Mucosa of descending colon (tissue), 3 donors: ENCODE data around the gene MED25. TPM values are rescaled to one million over a fixed set of nuclear protein-coding genes. Genes with fewer than 3 reads are reported as not detected.
A peak's percentile ranks its signal among the peaks of the same experiment; 100 is the strongest.

Experiments used
- ATAC-seq: fragments of 200-7000 bp; cut with Tn5 transposase; one replicate; pipeline ENCODE4 v1.9.1; 2020; ENCODE audit warnings: mild to moderate bottlenecking, moderate library complexity
- DNase-seq, 3 donors: peaks; one replicate each; pipeline ENCODE4 v3.0.0-alpha.2; 2020
- H3K36me3 ChIP-seq: fragments of 200-600 bp; one replicate; pipeline ENCODE4 v1.8.0; 2021; ENCODE audit warnings: low read depth, mild to moderate bottlenecking
- H3K4me1 ChIP-seq: fragments of 200-600 bp; one replicate; pipeline ENCODE4 v1.8.0; 2021; ENCODE audit warnings: low read depth, mild to moderate bottlenecking
- H3K4me3 ChIP-seq: fragments of 200-600 bp; one replicate; pipeline ENCODE4 v1.8.0; 2021; ENCODE audit warnings: mild to moderate bottlenecking
- H3K9me3 ChIP-seq: fragments of 200-600 bp; one replicate; pipeline ENCODE4 v1.8.0; 2021; ENCODE audit warnings: mild to moderate bottlenecking
- CTCF ChIP-seq: fragments of 200-600 bp; IDR thresholded peaks from one replicate; pipeline ENCODE4 v1.8.0; 2022; ENCODE audit warnings: antibody characterized with exemption, mild to moderate bottlenecking
- intact Hi-C, 2 donors: fragments of 100-400 bp; cut with DNase I in 1 of 2; cut with micrococcal nuclease in 1 of 2; formaldehyde crosslinking; loops; one replicate each; pipeline versions ENCODE4 v1.11.0 to v1.11.1; 2022; cut with DNase I, micrococcal nuclease
- total RNA-seq, 3 donors: library from RNA; stranded (reverse); fragmentation: NEBNext Ultra II Directional in 2 of 3; extraction: Animal tissue kit (Norgen Biotek cat#: 25700) in 2 of 3; gene quantifications; one replicate each; pipeline versions ENCODE4 v1.2.1 to v1.2.4, GENCODE V29; 2021 to 2023
- donor health status: DM: no; HTN: no; CAD: no; lungs with moderate emphysema.
- donor health status: DM: no; HTN: no; CAD: no.
- donor health status: DM: no; HTN: yes; CAD: no.

Gene MED25
- total RNA-seq, 3 donors from 2014 or later: 54.7 to 57.4 (median 55.2) TPM

GRCh38 chr19:49855277-49855675 lies 37.2 kb downstream of the MED25 start:
- no peak for TF ChIP-seq CTCF
- H3K36me3 ChIP-seq: no peaks in the 10 kb centered on the region
- peak in 2 of 3 donors; percentile 3 to 48 for DNase-seq
- intact Hi-C loops: no loop called here
- no peaks in the 10 kb centered on the region for H3K9me3 ChIP-seq
- no peak for ATAC-seq
- peaks cover 14% of the 10 kb centered on the region for H3K4me1 ChIP-seq
- no peak overlapping the region for H3K4me3 ChIP-seq

GRCh38 chr19:49855676-49856573 lies 37.8 kb downstream of the MED25 start:
- ATAC-seq (no peak), DNase-seq (peak in 2 of 3 donors; percentile 5 to 47)
- Histone ChIP-seq H3K4me1 (peaks cover 14% of the 10 kb centered on the region), H3K9me3 (no peaks in the 10 kb centered on the region), H3K4me3 (no peak overlapping the region), H3K36me3 (no peaks in the 10 kb centered on the region)
- TF ChIP-seq CTCF: no peak
- intact Hi-C loops: no loop called here

- intact Hi-C loops: no loop called here
- Histone ChIP-seq H3K36me3 (no peaks in the 10 kb centered on the region), H3K9me3 (no peaks in the 10 kb centered on the region), H3K4me3 (no peak overlapping the region), H3K4me1 (peaks cover 14% of the 10 kb centered on the region)
- no peak for TF ChIP-seq CTCF
- no peak for ATAC-seq
- DNase-seq: peak in 2 of 3 donors; percentile 4 to 51
Measured at GRCh38 chr19:49856574-49857021, 38.5 kb downstream of the MED25 start.

GRCh38 chr19:49857061-49857837 lies 39.2 kb downstream of the MED25 start:
- ATAC-seq: no peak
- Histone ChIP-seq H3K4me1 (peaks cover 10% of the 10 kb centered on the region), H3K36me3 (no peaks in the 10 kb centered on the region), H3K9me3 (no peaks in the 10 kb centered on the region), H3K4me3 (no peak overlapping the region)
- peak; percentile 3 to 55 (median 37) for DNase-seq
- TF ChIP-seq CTCF: no peak
- intact Hi-C loops: no loop called here

- DNase-seq (peak in 1 of 3 donors; percentile 49), ATAC-seq (no peak)
- no peak for TF ChIP-seq CTCF
- intact Hi-C loops: no loop called here
- no peaks in the 10 kb centered on the region for H3K9me3 ChIP-seq
- H3K36me3 ChIP-seq: no peaks in the 10 kb centered on the region
- H3K4me1 ChIP-seq: peaks cover 5% of the 10 kb centered on the region
- H3K4me3 ChIP-seq: no peak overlapping the region
Measured at GRCh38 chr19:49857838-49858087, 39.7 kb downstream of the MED25 start.
